Activated T-helper 2 cell treated with anti-CD3 and anti-CD28 coated beads, Interferon-gamma antibody, Interleukin-2, Interleukin-4, amounts not matched to agents 10 μg/mL and 5 μg/mL and 100 μg/mL, durations not matched to agents 14 hours and 24 hours and 36 hours (primary cell): ENCODE results near the gene UGGT1. TPM values are rescaled to one million over a fixed set of nuclear protein-coding genes. Genes with fewer than 3 reads are reported as not detected.
A peak's percentile ranks its signal among the peaks of the same experiment; 100 is the strongest.

Source experiments
- DNase-seq: peaks from one replicate; pipeline ENCODE4 v3.0.0; 2021; ENCODE audit warnings: low spot score
- H3K27ac Mint-ChIP-seq: one replicate; pipeline ENCODE4 v1.8.0; 2021; ENCODE audit warnings: mixed read lengths
- H3K27me3 Mint-ChIP-seq: one replicate; pipeline ENCODE4 v1.8.0; 2021; ENCODE audit warnings: low read depth, mixed read lengths
- H3K36me3 Mint-ChIP-seq: one replicate; pipeline ENCODE4 v1.8.0; 2021; ENCODE audit warnings: low read depth, mixed read lengths
- H3K4me1 Mint-ChIP-seq: one replicate; pipeline ENCODE4 v1.8.0; 2021; ENCODE audit warnings: low read depth, mixed read lengths
- H3K4me3 Mint-ChIP-seq: one replicate; pipeline ENCODE4 v1.8.0; 2021; ENCODE audit warnings: low read depth, mild to moderate bottlenecking, moderate library complexity, mixed read lengths
- H3K9me3 Mint-ChIP-seq: one replicate; pipeline ENCODE4 v1.8.0; 2021; ENCODE audit warnings: mixed read lengths
- intact Hi-C: fragments of 100-400 bp; cut with micrococcal nuclease; formaldehyde crosslinking; loops from one replicate; pipeline ENCODE4 v1.15.1; 2023
- total RNA-seq: library from RNA; stranded (reverse); gene quantifications from 2 replicates; pipeline ENCODE4 v1.2.3, GENCODE V29; 2022

UGGT1 gene
- total RNA-seq, 1 donor from 2014 or later, result 74.7 TPM

DNA sequence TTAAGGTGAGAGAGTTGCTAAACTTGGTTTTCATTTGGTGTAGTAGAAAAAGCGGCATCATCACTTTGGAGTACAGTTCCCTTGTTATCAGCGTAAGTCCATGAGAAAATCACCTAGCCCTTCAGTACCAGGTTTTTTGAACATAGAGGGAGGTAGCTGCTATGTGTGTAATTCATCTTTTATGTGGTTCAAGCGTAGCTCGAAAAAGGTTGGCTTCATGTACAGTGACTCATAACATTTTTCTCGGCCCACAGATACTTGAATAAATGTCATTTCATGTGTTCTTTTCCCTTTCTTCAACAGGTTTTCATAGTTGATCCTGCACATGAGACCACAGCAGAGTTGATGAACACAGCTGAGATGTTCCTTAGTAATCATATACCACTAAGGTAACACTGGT is 43.6 kb downstream of the UGGT1 start:
- Mint-ChIP-seq H3K27me3 (no peaks in the 10 kb centered on the region), H3K36me3 (peaks cover 72% of the 10 kb centered on the region), H3K4me1 (peaks cover 3% of the 10 kb centered on the region), H3K27ac (no peak overlapping the region), H3K4me3 (no peak overlapping the region), H3K9me3 (no peaks in the 10 kb centered on the region)
- no peak for DNase-seq
- intact Hi-C loops, result no loop called here

DNA sequence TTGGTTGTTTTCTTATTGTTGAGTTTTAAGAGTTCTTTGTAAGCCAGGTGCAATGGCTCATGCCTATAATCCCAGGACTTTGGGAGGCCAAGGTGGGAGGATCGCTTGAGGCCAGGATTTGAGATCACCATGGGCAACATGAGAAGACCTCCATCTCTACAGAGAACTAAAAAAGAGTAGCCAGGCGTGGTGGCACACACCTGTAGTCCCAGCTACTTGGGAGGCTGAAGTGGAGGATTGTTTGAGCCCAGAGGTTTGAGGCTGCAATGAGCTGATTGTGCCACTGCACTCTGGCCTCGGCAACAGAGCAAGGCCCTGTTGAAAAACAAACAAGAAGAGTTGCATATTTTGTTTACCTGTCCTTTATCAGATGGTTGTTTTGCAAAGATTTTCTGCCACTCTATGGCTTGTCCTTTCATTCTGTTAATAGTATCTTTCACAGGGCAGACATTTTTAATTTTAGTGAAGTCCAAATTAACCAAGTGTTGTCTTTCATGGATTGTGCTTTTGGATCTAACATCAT is 46.2 kb downstream of the UGGT1 start:
- Mint-ChIP-seq H3K4me3 (no peak overlapping the region), H3K36me3 (peaks cover 68% of the 10 kb centered on the region), H3K27ac (no peak overlapping the region), H3K4me1 (peaks cover 3% of the 10 kb centered on the region), H3K9me3 (no peaks in the 10 kb centered on the region), H3K27me3 (no peaks in the 10 kb centered on the region)
- no peak for DNase-seq
- intact Hi-C loops, result no loop called here

DNA sequence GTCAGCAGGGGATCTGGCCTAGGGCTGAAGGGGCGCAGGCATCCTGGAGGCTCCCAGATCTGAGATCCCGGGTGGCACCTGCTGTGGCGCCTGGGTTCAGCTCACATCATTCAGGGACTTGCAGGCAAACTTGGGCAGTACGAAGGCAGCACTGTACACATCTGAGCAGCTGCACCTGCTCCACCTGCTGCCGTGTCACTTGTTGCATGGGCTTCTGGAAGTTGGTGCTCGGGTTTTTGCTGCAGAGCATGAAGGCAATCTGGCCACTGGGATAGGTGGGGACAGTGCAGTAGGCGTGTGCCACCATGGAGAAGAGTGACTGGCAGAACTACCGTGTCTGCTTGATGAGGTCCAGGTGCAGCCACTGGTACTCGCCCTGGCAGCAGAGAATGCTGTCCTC is 48.6 kb downstream of the UGGT1 start:
- H3K4me3 Mint-ChIP-seq, result no peak overlapping the region
- H3K27ac Mint-ChIP-seq, result no peak overlapping the region
- no peaks in the 10 kb centered on the region for H3K27me3 Mint-ChIP-seq
- intact Hi-C loops, result no loop called here
- DNase-seq, result no peak
- no peaks in the 10 kb centered on the region for H3K9me3 Mint-ChIP-seq
- H3K4me1 Mint-ChIP-seq, result peaks cover 3% of the 10 kb centered on the region
- peaks cover 62% of the 10 kb centered on the region for H3K36me3 Mint-ChIP-seq

DNA sequence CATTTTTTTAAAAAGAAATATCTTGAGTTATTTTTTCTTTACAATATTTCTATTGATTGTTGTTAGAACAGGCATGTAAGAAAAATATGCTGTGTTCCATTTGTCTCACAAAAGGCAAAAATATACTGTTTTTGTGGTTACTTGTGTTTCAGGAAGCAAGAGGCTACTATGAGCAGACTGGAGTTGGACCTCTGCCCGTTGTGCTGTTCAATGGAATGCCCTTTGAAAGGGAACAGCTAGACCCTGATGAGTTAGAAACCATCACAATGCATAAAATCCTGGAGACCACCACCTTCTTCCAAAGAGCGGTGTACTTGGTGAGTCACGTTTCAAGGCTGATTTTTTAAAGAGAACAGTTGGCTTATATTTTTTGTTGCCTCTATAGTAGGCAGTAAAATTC is 54.7 kb downstream of the UGGT1 start:
- H3K27me3 Mint-ChIP-seq, result no peaks in the 10 kb centered on the region
- intact Hi-C loops, result no loop called here
- no peak overlapping the region for H3K4me3 Mint-ChIP-seq
- H3K9me3 Mint-ChIP-seq, result no peaks in the 10 kb centered on the region
- peaks cover 3% of the 10 kb centered on the region for H3K4me1 Mint-ChIP-seq
- DNase-seq, result no peak
- peaks cover 55% of the 10 kb centered on the region for H3K36me3 Mint-ChIP-seq
- no peak overlapping the region for H3K27ac Mint-ChIP-seq

DNA sequence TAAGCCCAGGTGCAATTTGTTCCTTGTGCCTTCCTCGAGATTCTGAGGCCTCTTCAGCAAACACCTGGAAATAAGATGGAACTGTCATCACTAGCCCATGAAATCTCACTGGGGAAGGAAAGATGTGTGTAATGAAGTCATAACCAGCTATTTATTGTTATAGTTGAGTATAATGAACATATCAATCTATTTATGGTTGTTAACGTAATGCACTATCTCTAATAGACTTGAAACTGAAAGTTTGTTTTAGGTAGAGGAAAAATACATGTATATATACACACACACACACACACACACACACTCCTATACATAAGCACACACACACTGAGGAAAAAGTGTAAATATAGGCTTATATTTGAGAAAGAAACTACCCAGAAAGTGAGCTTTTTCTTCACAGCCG is 62.8 kb downstream of the UGGT1 start:
- intact Hi-C loops, result no loop called here
- peaks cover 69% of the 10 kb centered on the region for H3K36me3 Mint-ChIP-seq

DNA sequence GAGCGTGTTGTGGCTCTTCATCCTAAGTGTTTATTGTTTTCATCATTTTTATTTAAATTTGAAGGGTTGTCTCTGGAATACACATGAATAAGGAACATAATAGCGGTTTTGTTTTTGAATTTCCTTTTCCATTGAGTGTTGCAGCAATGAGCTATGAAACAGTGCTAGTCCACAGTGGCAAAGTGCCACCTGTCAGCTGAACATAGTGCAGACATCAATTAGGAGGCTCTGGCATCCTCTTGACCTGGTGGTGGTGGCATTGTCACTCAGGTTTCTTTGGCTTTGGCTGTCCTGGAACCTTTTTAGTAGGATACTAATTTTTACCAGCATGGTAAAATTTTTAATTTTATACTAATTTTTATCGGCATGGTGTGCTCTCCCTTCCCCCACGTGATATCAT is 63.2 kb downstream of the UGGT1 start:
- Mint-ChIP-seq H3K4me1 (peaks cover 2% of the 10 kb centered on the region), H3K27me3 (no peaks in the 10 kb centered on the region), H3K9me3 (no peaks in the 10 kb centered on the region), H3K4me3 (no peak overlapping the region), H3K27ac (no peak overlapping the region), H3K36me3 (peaks cover 69% of the 10 kb centered on the region)
- intact Hi-C loops, result no loop called here
- no peak for DNase-seq

More for the DNA sequence above, 62.8 kb downstream of the UGGT1 start:
- peaks cover 2% of the 10 kb centered on the region for H3K4me1 Mint-ChIP-seq
- DNase-seq, result no peak
- no peak overlapping the region for H3K4me3 Mint-ChIP-seq
- no peaks in the 10 kb centered on the region for H3K27me3 Mint-ChIP-seq
- H3K27ac Mint-ChIP-seq, result no peak overlapping the region
- no peaks in the 10 kb centered on the region for H3K9me3 Mint-ChIP-seq

DNA sequence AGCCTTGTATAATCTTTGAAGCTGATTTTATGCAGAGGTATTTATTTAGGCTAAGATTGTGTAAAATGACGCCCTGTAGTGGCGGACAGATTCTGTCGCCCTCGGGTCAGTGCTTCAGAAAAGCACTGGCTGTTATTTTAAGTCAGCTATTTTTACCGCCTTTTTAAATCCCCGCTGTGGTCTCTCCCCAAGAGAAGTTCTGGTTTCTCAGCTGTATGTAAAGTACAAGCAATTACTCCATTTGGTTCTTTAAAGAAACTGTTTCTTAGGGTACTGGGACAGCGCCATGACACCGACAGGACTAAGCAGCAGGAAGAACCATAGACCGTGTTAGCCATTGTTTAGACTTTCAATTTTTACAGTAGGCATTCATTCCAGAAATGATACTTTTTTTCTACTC is 65.0 kb downstream of the UGGT1 start:
- no peaks in the 10 kb centered on the region for H3K27me3 Mint-ChIP-seq
- intact Hi-C loops, result no loop called here
- no peak for DNase-seq
- H3K4me3 Mint-ChIP-seq, result no peak overlapping the region
- H3K36me3 Mint-ChIP-seq, result peaks cover 78% of the 10 kb centered on the region
- no peak overlapping the region for H3K27ac Mint-ChIP-seq
- H3K4me1 Mint-ChIP-seq, result peaks cover 2% of the 10 kb centered on the region
- no peaks in the 10 kb centered on the region for H3K9me3 Mint-ChIP-seq

DNA sequence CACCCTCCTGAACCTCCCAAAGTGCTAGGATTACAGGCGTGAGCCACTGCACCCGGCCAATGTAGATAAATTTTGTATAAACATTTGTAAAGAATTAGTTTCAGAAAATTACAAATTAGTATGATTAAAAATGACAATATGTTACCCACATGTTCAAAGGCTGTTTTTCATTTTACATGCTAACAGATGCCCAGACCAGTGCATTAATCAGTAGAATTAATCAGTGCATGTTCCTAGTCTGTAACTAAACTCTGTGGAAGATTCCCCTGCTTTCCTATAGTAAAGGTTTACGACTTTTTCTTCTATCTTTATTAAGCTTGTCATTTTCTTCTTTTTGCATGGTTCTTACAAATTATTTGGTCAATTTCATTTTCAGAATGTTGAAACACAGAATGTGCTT is 65.8 kb downstream of the UGGT1 start:
- no peak overlapping the region for H3K4me3 Mint-ChIP-seq
- peaks cover 76% of the 10 kb centered on the region for H3K36me3 Mint-ChIP-seq
- no peak overlapping the region for H3K27ac Mint-ChIP-seq
- no peaks in the 10 kb centered on the region for H3K27me3 Mint-ChIP-seq
- peaks cover 2% of the 10 kb centered on the region for H3K4me1 Mint-ChIP-seq
- H3K9me3 Mint-ChIP-seq, result no peaks in the 10 kb centered on the region
- DNase-seq, result no peak
- intact Hi-C loops, result no loop called here

DNA sequence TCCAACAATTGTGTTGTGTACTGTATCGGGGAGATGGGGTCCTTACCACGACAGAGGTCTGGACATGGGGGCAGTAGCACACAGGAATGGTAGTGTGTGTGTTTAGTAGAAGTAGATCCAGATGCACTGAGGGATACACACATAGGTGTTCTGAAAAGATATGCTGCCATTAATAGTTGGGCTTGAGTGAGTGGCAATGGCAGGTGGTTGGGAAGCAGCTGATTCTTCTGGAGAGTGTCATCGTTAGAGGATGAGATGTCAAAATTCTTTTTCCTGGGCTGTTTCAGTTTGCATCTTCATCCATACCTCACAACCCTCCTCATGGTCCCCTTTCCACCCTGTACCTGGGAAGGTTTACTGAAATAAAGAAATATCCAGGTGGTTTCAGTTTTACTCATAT is 66.6 kb downstream of the UGGT1 start:
- H3K27me3 Mint-ChIP-seq, result no peaks in the 10 kb centered on the region
- H3K4me1 Mint-ChIP-seq, result peaks cover 2% of the 10 kb centered on the region
- no peak overlapping the region for H3K4me3 Mint-ChIP-seq
- H3K9me3 Mint-ChIP-seq, result no peaks in the 10 kb centered on the region
- DNase-seq, result no peak
- intact Hi-C loops, result no loop called here
- H3K27ac Mint-ChIP-seq, result no peak overlapping the region
- peaks cover 74% of the 10 kb centered on the region for H3K36me3 Mint-ChIP-seq

DNA sequence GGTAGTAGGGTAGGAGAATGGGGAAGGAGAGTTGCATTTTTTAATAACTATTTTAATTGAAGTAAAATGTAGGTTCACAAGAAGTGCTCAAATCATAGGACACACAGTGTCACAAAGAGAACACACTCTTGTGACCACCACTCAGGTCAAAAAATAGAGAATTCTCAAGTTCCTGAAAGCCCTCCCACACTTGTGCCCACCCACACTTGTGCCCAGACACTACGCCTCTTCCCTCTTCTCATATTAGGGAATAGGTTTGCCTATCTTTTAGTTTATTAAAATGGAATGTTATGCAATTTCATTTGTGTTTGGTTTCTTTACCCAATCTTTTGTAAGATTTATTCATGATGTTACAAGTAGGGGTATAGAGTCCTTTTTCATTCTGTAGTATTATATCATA is 67.2 kb downstream of the UGGT1 start:
- H3K36me3 Mint-ChIP-seq, result peaks cover 76% of the 10 kb centered on the region
- no peak overlapping the region for H3K4me3 Mint-ChIP-seq
- H3K27me3 Mint-ChIP-seq, result no peaks in the 10 kb centered on the region
- no peak overlapping the region for H3K27ac Mint-ChIP-seq
- intact Hi-C loops, result no loop called here
- DNase-seq, result no peak
- no peaks in the 10 kb centered on the region for H3K9me3 Mint-ChIP-seq
- peaks cover 2% of the 10 kb centered on the region for H3K4me1 Mint-ChIP-seq

DNA sequence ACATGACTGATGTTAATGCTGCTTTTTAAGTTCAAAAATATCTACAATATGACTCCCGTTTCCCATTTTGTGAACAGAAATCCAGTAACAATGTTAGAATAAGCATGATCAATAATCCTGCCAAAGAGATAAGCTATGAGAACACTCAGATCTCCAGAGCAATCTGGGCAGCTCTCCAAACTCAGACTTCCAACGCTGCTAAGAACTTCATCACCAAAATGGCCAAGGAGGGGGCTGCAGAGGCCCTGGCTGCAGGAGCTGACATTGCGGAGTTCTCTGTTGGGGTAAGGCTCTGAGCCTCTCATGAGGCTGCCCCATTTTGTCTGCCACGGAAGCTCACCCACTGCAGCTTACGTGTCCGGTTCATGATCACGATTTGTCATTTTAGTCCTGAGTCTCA is 68.4 kb downstream of the UGGT1 start:
- Mint-ChIP-seq H3K4me1 (peaks cover 2% of the 10 kb centered on the region), H3K27me3 (no peaks in the 10 kb centered on the region), H3K36me3 (peaks cover 68% of the 10 kb centered on the region), H3K9me3 (no peaks in the 10 kb centered on the region), H3K4me3 (no peak overlapping the region), H3K27ac (no peak overlapping the region)
- DNase-seq, result no peak
- intact Hi-C loops, result no loop called here

DNA sequence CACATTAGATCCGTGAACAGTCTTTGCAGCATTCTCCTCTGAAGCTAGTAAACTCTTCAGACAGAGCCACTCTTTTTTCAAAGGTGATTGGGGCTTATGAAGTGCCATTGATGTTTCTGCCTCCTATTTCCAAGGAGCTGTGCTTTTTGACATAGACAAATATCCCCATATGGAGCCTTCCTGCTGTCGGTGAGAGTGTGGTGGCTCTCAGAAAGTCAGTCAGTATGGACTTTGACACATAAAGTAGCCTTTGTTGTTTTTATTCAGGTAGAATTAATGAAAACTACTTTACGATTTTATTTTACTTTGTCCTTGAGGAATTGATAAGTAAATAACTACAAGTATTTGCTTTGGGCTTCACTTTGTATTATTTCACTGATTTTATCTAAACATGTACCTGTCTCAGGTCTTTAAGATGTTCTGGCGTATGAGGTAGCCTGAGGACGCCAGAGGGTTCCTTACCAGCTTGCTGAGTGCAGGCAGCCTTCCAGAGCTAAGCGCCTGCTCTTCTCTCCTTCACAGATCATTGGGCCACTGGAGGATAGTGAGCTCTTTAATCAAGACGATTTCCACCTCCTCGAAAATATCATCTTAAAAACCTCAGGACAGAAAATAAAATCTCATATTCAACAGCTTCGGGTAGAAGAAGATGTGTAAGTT is 69.7 kb downstream of the UGGT1 start:
- no peak overlapping the region for H3K4me3 Mint-ChIP-seq
- H3K9me3 Mint-ChIP-seq, result no peaks in the 10 kb centered on the region
- no peak for DNase-seq
- H3K27me3 Mint-ChIP-seq, result no peaks in the 10 kb centered on the region
- H3K4me1 Mint-ChIP-seq, result no peaks in the 10 kb centered on the region
- peaks cover 65% of the 10 kb centered on the region for H3K36me3 Mint-ChIP-seq
- H3K27ac Mint-ChIP-seq, result peak overlapping the region; percentile 40
- intact Hi-C loops, result no loop called here

DNA sequence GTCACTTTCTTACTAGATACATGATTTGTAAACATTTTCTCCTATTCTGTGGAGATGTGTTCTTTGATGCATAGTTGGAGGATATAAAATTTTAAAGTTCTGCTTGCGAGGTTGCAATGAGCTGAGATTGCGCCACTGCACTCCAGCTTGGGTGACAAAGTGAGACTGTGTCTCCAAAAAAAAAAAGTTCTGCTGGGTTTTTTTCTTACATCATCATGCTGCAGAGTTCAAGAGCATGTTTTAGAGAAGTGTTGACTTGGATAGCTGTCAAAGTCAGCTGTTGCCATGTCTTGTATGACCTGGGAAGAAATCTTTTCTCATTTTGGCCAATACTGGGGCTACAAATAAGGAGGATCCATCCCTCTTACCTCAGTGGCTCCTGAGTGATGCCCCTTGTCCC is 71.3 kb downstream of the UGGT1 start:
- DNase-seq, result no peak
- intact Hi-C loops, result no loop called here
- Mint-ChIP-seq H3K36me3 (peaks cover 64% of the 10 kb centered on the region), H3K27me3 (no peaks in the 10 kb centered on the region), H3K4me3 (no peak overlapping the region), H3K27ac (no peak overlapping the region), H3K4me1 (peaks cover 3% of the 10 kb centered on the region), H3K9me3 (no peaks in the 10 kb centered on the region)

DNA sequence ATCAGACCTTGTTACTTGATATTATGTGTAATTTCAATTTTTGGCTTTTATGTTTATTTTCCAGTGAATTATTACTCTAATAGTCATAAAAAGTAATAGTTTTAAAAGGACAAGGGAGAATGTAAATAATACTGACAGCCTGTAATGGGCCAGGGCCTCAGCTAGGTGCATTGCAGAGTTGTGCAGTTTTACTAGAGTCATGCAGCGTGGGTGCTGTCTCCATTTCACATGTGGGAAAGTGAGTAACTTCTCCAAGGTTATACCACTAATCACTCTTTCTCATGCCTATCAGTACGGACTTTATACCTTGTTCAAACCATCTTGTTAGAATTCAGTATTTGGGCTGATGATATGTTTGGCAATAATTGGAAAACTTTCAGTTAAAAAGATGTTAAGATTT is 73.3 kb downstream of the UGGT1 start:
- no peaks in the 10 kb centered on the region for H3K9me3 Mint-ChIP-seq
- peaks cover 16% of the 10 kb centered on the region for H3K4me1 Mint-ChIP-seq
- no peak overlapping the region for H3K4me3 Mint-ChIP-seq
- DNase-seq, result no peak
- H3K27ac Mint-ChIP-seq, result no peak overlapping the region
- H3K27me3 Mint-ChIP-seq, result no peaks in the 10 kb centered on the region
- peaks cover 65% of the 10 kb centered on the region for H3K36me3 Mint-ChIP-seq
- intact Hi-C loops, result no loop called here
